Gastroesophageal sphincter (tissue), 3 donors: ENCODE measurements around the gene COL20A1.

Experiments used
- POLR2A ChIP-seq, 2 donors: fragments of 450-650 bp; IDR thresholded peaks; one replicate each; pipeline ENCODE4 v1.6.1; 2017; ENCODE audit warnings: antibody characterized with exemption in 2 of 2, mild to moderate bottlenecking in 2 of 2, moderate library complexity in 1 of 2
- POLR2AphosphoS5 ChIP-seq: sonication (generic); formaldehyde crosslinking; IDR thresholded peaks from one replicate; pipeline ENCODE4 v1.6.1; 2017; ENCODE audit warnings: antibody characterized with exemption
- TF ChIP-seq, protein P1 (sequence below), 4 experiments: fragments of 200-600 bp in 2 of 4; fragments of 450-650 bp in 2 of 4; sonication (generic) in 1 of 4; IDR thresholded peaks; one replicate each; pipeline ENCODE4 v1.5.1; 2017 to 2019; ENCODE audit warnings: antibody characterized with exemption in 4 of 4, mild to moderate bottlenecking in 2 of 4, moderate library complexity in 2 of 4

- TF ChIP-seq, protein P1, sequence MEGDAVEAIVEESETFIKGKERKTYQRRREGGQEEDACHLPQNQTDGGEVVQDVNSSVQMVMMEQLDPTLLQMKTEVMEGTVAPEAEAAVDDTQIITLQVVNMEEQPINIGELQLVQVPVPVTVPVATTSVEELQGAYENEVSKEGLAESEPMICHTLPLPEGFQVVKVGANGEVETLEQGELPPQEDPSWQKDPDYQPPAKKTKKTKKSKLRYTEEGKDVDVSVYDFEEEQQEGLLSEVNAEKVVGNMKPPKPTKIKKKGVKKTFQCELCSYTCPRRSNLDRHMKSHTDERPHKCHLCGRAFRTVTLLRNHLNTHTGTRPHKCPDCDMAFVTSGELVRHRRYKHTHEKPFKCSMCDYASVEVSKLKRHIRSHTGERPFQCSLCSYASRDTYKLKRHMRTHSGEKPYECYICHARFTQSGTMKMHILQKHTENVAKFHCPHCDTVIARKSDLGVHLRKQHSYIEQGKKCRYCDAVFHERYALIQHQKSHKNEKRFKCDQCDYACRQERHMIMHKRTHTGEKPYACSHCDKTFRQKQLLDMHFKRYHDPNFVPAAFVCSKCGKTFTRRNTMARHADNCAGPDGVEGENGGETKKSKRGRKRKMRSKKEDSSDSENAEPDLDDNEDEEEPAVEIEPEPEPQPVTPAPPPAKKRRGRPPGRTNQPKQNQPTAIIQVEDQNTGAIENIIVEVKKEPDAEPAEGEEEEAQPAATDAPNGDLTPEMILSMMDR (IDR thresholded peaks at IDR 0.05): no peak
- TF ChIP-seq POLR2AphosphoS5 (peak; percentile 18), POLR2A (IDR thresholded peaks at IDR 0.05) (no peak)
These were observed 51.8 kb downstream of the COL20A1 start for GRCh38 chr20:63344616-63345327.
